DMS153 (cell line): ENCODE measurements around the gene THRB.
"Not testable (repeated sequence)": the region's sequence is repeated elsewhere in the genome, so short reads cannot be mapped to it uniquely, and the experiment has no call there.

Experiments
- DNase-seq: peaks from one replicate; lab custom pipeline; 2025; lab: John Stamatoyannopoulos, UW

The THRB gene

DNA sequence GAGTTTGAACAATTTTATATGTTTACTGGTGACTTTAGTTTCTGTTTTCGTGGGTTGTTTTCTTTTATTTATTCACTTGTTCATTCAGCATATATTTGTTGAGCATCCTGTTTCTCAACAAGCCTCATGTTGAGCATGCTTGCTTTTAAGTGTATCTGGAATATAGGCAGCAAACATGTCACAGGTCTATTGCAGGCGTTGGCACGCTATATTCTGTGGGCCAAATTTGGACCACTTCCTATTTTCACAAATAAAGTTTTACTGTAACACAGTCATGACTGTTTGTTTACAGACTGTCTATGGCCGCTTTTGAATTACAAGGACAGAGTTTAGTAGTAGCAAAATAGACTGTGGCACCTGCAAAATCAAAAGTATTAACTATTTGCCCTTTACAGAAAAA lies 89.6 kb downstream of the THRB start:
- no peak for DNase-seq

DNA sequence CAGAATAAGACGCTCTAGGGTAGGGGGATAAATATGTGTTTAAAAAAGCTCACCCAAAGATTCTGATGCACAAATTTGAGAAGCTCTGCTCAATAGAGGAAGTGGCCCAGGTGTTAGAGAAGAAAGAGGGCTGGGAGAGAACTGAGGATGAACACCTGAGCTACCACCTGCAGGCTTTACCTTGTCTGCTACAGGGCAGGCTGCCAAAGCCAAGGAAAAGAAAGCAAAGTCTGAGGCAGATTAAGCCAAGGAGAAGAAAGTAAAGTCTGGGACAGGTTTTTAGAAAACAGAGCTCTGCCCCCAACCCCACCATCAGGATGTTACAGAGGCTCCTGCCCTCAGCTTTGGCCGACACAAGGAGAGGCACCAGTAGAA lies 92.9 kb downstream of the THRB start:
- DNase-seq: no peak

DNA sequence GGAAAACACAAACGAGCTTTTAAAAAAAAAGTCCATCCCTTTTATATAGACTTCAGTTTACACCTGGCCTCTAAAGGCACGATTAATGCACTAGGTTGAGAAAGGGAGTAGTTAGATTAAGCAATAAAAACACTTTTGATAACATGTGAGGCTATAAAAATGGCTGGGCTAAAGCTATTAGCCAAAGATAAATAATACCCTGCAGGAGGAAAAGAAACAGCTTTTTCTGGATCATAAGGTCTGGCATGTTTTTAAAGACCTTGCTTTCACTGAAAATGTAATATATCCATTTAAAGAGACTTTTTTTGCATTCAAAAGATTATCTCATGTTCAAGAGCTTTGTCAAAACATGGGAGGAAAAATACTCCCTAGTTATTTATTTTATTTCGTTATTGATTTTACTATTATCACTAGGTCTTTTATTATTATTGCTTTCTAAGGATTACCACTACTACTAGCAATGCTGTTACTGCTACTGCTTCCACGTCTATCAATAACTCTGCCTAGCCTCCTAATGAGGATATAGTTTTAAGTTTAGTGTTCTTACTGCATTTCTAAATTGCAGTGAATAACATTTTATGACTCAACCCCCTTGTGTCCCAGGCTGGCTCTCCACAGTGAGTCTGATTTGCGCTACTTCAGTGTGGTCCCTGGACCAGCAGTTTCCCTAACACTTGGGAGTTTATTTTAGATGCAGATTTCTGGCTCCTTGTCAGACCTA lies 93.4 kb downstream of the THRB start:
- peak; percentile 29 for DNase-seq

DNA sequence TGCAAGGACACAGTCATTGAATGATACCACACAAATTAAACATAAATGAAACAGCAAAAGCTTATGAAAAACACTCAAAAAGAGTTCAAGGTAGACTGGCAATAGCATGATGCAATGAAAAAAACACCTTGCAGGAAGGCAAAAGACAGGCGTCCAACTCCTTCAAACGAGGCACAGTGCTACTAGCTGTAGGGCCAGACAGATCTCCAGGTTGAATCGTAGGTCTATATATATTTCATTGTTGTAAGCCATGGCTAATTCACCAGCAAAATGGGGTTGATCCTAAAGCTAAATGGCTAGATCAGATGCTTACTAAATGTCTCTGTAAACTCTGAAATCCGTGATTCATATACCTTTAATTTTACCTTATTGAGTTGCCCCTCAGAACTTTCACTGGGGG lies 94.2 kb downstream of the THRB start:
- DNase-seq: no peak

DNA sequence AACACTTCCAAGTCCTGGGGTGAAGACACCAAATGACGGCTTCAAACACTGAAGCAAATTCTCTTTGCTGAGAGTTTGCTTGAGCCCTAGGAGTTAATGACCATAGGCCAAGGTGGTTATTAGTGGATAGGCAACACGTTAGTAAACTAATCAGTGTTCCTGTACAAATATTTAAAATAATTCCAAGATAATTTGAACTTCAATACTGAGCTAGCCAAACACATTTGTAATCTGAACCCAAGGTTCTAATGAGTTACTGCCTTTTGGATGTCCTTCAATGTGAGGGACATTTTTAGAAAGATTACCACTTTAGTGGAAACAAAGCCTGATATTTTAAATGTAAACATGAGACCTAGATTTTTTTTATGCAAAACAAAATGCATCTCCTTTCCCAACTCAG lies 94.6 kb downstream of the THRB start:
- no peak for DNase-seq

DNA sequence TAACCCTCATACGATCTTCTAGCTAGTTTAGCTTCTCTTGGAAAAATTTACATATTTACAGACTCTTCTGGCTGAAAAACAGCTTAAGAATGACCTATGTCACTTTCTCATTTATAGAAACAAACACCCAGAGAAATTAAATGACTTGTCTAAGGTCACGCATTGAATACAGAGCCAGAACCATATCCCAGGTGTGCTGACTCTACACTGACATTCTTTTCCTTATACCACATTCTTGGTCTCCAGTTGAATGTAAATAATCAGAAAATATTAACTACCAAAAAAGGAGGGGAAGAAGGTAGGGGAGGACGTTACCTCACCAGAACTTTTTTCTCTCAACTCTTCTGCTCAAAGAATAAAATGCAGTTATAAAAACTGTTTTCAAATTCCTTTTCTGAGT lies 95.0 kb downstream of the THRB start:
- no peak for DNase-seq

DNA sequence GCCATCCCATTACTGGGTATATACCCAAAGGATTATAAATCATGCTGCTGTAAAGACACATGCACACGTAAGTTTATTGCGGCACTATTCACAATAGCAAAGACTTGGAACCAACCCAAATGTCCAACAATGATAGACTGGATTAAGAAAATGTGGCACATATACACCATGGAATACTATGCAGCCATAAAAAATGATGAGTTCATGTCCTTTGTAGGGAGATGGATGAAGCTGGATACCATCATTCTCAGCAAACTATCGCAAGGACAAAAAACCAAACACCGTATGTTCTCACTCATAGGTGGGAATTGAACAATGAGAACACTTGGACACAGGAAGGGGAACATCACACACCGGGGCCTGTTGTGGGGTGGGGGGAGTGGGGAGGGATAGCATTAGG lies 95.9 kb downstream of the THRB start:
- not testable (repeated sequence) for DNase-seq

DNA sequence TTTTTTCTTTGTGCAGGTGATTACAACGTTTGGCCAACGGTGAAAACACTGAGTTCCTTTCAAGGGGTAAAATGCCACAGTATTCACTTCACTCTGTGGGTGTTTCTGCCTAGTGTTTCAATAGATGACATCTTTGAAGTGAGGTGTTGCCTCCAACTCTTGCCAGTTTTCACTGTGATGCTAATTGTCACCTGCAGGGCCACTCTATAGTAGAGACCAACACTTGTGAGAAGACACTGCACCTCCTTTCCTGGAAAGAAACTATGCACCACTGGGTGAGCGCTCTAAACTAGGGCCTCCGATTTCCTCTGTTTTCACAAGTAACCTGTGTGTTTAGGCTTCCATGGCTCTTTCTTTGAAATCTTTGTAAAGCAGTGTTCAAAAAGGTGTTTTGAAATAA lies 98.3 kb downstream of the THRB start:
- DNase-seq: no peak

DNA sequence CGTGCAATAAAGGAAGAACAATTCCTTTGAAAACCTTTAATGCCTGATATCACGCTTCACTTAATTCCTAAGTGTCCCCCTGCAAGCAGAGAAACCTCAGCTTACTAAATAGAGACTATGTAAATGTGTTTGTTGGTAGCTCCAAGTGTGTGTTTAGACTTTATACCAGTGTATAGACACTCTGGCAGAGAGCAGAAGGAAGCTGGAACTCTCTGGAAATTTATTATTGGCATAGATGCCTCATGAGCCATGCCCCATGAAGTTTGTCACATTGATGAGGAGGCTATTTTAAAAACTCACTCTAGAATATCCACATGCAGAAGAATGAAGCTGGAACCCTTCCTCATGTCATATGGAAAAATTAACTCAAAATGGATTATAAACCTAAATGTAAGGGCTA lies 99.9 kb downstream of the THRB start:
- no peak for DNase-seq

DNA sequence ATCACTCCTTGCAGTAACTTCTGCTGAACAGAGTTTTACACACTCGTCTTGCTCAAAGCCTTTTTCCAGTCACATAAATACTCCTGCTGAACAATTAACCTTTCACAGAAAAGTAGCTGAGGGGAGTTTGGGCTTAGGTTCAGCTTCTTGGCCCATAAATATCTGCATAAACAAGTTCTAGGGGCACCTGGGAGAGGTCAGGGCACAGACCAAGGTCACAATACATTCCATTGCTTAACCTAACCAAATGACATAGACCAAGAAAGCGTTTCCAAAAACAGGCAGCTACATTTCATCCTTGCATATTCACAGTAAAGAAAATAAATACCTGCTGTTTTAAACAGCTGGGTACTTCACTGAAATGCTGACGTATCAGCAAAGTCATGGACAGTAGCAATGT lies 101.3 kb downstream of the THRB start:
- DNase-seq: no peak

DNA sequence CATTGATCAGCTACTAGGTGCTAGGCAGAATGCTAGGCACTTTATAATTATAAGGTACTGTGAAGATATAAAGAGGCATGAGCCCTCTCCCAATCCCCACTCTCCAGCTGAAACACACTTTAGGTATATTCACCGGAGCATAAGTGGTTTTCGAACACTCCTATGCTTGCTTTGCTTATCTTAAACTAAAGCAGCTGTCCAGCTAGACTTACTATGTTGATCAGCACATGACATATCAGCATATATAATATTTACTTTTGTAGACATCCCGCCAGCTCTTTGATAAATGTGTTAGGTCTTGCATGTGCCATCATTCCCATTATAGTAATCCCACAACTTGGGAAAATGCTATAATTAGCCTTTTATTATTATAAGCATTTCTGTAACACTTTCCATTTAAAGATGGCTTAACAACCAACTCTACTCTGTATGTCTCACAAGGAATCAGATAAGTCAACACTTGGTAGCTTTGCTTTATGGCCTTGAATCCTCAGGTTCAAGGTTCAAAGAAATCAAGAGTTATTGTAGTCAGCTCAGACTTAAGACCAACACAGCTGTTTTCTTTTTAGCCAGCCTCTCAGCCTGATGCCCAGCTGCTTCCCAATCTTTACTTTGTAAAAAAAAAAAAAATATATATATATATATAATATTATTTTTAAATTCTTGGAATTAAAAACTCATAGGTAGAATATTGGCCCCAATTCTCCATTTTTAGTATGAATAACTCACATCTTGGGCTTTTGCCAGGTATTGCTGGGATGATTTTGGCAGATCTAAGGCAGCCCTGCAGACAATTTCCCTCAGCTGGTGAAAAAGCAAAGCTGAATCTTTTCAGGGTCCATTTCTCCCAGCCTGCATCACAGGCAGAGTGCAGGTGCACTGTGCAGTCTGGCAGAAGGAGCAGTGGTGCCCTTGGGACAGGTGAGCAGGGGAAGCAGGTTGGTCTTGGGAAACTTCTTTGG lies 104.2 kb downstream of the THRB start:
- no peak for DNase-seq

DNA sequence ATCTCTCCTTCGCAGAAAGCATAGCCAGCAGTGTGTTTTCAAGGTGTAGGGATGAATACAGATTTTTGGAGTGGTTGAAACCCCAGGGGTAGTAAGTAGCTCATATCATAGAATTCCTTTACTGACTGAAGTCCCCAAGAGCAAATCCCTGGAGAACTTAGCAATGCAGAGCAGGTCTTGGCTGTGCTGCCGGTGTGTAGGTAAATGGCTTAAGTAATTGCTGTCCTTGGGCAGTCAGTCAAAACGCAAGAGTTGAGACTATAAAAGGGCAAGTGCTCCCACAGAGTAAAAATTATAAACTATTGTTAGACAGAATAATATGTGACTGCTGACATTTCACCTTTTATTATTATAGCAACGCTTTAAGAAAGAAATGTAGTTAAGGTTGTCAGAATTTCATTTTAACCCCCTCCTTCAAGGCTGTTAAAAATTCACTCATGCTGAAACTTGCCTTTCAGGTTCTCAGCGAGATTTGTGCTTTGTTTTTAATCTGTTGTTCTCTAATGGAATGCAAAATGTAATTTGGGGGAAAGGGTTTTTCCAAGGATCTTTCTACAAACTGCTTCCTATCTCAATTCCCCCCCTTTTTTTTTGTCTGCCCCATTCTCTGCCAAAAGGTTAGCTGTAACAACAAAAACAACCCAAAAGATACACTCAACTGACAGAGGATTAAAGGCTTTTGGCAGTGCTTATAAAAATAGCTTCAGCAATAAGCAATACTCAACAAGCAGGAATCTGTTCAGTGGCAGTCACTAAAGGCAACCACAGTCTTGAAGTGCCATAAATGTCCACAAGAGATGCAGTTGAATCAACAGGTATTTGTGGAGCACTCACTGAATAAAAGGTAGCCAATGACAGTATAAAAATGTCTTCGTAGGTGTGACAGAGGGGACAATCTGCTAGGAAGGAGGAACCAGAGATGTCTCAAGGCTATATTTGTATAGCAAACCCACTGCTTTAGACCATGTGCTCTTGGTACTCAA lies 105.3 kb downstream of the THRB start:
- no peak for DNase-seq

DNA sequence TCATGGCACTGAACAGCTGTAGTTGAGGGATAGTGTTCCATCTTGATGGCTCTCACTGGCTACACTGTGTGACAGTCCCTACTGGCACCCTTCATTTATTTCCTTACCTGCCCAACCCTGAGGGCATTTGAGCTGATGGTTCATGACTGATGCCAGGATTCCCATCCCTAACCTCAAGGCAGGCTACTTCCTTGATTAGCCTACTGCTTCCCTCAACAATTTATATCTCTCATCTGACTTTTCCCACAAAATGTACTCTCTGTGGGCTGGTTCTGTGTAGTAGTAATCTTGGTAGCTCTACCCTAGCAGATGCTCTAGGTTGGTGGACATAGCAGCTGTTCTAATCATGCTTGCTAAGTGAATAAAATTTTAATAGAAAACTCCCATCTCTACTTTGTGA lies 106.0 kb downstream of the THRB start:
- no peak for DNase-seq

DNA sequence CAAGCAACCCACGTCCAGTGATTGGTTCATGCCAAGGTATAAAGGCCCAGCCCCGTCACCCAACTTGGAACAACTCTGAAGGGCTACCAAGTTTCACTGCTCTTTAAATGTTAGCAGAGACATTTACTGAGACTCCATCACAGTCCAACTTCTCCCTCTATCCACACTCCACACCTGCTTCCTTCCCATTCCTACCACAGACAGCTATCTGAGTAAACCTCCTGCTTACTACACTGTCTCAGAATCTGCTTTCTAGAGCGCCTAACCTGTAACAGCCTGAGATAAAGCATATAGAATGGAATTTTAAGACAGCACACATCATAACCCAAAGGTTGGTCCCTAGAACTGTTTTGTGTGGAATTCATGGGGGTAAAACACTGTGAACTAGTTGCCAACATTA lies 106.5 kb downstream of the THRB start:
- no peak for DNase-seq

DNA sequence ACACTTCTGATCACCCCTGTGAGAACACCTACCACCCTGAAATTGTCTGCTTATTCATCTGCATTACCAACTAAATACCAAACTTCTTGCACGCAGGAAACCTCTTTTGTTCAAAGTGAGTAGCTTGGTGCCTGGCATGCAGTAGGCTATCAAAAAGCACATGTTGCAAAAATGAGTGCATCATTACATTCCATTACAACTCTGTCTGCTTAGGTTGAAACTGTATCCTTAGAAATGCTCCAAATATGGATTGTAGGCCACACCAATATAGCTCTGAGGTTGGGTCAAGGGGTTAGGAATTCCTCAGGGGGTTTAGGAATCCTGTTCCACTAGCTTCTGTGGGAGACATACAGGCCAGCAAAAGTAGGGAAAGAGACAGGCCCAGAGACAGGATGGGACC lies 107.2 kb downstream of the THRB start:
- no peak for DNase-seq

DNA sequence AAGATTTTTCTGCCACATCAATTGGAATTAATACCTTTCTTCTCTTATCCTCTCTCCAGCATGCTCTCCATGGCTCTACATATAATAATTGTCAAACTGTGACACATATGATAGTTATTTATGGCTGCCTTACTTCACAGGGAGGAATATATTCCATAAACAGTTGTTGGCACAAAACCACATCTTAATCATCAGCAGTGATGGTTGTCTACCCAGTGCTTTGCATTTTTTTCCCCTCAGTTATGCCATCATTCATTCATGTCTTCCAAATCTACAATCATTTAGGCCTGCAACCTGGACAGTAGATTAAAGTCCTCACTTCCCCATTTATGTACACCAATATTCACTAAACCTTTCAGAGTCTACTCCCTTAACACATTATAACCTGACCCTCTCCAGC lies 107.7 kb downstream of the THRB start:
- no peak for DNase-seq

DNA sequence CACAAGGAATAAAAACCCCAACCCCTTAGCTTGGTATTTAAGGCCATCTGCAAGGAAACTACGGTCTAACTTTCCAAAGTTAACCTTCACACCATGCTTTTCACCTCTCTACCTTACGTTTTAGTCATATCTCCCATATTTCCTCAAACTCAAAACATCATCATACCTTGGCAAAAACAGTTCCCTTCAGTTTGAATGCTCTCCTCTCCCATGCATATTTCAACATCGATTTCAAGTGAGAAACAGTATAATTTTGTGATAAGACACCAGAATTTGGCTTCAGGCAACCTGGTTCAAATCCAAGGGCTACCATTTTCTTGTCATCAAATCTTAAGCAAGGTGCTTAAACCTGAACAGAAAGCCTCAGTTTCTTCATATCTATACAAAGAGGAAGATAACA lies 108.2 kb downstream of the THRB start:
- DNase-seq: no peak

DNA sequence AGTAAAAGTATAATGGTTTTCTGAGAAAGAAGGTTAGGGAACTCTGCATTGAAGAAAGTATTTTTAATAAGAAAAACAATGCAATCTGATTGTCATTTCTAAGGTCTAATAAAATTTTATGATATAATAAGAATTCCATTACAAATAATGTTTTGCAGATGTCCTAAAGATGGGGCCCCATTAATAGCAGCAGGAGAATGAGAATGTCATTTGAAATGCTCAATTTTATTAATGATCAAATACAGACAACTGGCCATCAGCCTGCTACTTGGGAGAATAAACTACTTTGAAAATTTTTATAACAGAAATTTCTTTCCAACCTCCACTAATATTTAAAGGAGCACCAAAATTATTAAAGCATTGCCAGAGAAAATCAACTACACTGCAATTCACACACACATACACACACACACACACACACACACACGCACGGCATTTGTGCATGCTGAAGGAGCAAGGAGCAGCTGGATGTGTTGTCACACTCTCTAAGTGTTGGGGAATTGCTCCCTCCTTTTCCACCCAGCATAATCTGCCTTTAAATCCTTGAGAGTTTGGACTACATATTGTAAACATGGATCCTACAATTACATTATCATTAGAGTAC lies 109.5 kb downstream of the THRB start:
- DNase-seq: no peak

DNA sequence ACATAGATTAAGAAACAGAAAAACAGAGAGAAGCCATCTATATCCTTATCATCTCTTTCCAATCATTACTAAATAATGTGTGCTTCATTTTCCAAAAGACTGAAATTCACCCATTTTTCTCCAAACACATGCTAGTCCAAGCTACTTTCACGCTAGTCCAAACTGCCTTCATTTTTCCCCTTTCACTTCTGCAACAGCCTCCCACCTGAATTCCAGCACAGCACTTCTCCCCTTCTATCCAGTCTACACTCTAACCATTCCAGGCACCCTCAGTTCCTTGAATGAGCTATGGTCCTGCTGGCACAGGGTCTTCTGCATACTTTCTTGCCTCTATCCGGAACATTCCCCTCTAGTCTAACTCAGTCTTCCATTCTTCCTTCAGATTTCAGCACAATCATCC lies 112.0 kb downstream of the THRB start:
- DNase-seq: no peak

DNA sequence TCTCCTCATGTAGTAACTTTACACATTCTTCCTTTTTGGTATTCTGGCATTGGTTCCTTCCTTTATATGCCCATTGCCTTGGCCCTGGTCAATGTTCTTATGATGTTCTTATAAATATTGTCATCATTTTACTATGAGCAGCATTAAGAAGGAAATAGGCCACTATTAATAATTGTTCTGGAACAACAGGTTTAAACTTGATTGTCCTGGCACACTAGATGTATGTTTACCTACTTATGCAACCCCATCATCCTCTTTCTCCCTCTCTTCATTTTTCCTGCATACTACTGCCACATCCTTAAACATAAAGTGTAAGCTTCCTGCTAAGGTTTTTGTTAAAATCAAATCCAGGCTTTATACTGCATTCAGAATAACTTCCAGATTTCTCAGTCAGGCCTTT lies 114.7 kb downstream of the THRB start:
- DNase-seq: no peak

DNA sequence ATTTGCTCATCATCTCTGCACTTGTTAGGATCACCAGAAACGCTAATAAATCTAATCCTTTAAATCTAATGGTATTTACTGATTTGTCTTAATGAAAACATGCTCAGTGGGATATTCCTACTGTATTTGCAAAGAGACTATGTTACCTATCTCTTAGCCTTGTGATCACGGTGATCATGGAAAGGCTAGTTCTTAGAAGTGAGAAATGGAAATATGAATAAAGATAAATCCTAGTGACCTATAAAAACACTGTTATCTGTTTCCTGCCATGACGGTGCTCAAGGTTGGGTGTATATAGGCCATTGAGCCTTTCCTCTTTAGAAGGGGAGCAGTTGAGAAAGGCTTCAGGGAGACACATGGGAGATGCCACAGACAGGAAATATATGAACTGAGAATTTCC lies 116.3 kb downstream of the THRB start:
- DNase-seq: no peak
